HG03460 (cell line): ENCODE results near the gene ZNRF3.
"Not testable (repeated sequence)": the region's sequence is repeated elsewhere in the genome, so short reads cannot be mapped to it uniquely, and the experiment has no call there.

Source experiments
- ATAC-seq: cut with Tn5 transposase; IDR thresholded peaks from one replicate; pipeline ENCODE4 v1.9.1; 2021; ENCODE audit not compliant: unreplicated experiment

Gene ZNRF3

DNA sequence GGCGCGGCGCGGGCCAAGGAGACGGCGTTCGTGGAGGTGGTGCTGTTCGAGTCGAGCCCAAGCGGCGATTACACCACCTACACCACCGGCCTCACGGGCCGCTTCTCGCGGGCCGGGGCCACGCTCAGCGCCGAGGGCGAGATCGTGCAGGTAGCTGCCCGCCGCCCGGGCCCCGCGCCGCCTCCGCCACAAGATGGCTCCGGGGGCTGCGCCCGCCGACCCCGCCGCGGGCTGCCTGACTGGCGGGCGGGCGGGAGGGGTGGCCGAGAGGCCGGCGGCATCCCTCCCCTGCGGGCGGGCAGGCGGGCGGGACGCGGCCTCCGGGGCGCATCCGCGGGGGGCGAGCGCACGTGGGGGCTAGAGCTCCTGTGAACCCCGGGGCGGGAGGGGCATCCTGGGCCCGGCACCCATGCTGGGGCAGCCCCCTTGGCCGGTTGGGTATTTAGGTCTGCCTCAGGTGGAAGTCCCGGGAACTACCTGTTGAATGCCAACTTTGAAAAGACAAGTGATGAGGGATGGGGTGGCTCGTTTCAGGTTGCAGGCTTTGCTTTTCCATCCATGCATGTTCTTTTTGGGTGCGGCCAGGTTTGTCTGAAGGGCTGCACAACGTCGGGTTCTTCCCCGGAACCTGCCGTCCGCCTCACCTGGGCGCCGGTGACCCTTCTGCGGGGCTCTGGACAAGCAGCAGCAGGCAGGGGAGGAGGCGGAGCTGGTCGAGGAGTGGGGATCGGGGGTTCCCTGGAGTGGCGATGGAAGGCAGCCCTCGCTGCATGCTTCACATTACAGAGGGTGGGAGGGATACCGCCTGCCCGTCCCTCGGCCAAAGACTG, 760 bp downstream of the ZNRF3 start:
- no peak for ATAC-seq

- ATAC-seq = no peak
Observed at GRCh38 chr22:28884747-28885350, 1.5 kb downstream of the ZNRF3 start.

DNA sequence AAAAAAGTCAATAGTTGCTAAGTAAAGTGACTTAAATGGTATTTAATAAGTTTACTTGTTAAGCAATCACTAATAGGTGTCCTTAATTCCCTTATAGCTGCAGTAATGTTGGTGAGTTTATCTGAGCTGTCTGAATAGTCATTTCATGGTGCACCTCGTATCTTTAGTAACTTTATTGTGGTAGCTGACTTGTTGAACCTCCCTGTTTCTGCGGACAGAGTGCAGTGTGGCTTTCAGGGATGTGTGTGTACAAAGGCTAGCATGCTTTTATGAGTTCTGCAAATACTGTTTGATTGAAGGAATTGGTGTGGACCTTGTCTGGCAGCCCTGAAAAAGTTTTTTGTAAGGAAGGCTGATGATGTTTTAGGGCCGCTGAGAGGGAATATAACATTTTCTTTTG, 2.6 kb downstream of the ZNRF3 start:
- ATAC-seq = no peak

GRCh38 chr22:28886679-28887078, 3.3 kb downstream of the ZNRF3 start:
- not testable (repeated sequence) for ATAC-seq

GRCh38 chr22:28887725-28888459, 4.5 kb downstream of the ZNRF3 start:
- ATAC-seq = no peak

DNA sequence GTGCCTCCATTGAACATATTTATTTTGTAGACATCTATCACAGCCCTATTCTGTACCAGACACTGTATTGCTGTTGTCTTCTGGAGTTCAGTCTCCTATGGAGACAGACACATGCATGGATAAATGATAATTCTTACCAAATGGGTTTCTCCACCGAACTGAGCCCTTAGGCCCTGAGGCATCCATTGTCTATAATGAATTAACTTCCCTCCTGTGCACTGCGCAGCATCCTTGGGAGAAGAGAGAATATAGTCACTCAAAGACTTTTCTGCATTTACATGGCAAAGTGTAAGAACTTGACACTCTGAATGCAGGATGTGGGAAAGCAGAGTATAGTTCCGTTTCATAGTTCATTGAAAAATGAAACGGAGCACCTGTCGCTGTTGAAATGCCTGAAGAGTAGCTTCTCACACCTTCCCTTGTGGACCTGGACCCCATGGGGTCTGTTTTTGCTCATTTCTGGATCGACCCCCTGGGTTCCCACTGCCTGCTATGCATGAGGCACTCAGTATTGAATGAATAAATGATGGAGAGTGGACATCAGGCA, 6.2 kb downstream of the ZNRF3 start:
- no peak for ATAC-seq

DNA sequence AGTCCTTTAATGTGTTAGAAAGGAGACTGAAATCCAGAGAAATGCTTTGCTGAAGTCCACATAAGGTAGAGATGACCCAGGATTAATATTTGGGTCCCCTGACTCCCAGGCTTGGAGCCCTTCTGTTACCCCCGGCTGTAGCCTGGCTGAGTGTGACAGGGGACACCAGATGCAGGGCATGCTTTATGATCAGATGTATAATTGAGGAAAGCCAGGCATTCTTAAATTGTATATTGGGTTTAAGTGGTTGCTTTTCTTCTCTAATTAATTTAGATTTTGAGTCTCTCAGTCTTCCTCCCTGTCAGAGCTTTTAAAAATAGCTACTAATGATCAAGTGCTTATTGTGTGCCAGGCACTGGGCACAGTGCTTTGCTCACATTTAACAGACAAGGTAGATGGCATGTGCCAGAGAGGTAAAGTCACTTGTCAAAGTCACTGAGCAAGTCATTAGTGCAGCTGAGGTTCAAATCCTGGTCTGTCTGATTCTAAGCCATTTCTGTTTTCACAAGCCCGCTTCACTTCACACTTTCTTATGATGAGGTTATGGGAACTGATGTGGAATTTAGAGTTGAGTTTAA, 7.9 kb downstream of the ZNRF3 start:
- no peak for ATAC-seq

DNA sequence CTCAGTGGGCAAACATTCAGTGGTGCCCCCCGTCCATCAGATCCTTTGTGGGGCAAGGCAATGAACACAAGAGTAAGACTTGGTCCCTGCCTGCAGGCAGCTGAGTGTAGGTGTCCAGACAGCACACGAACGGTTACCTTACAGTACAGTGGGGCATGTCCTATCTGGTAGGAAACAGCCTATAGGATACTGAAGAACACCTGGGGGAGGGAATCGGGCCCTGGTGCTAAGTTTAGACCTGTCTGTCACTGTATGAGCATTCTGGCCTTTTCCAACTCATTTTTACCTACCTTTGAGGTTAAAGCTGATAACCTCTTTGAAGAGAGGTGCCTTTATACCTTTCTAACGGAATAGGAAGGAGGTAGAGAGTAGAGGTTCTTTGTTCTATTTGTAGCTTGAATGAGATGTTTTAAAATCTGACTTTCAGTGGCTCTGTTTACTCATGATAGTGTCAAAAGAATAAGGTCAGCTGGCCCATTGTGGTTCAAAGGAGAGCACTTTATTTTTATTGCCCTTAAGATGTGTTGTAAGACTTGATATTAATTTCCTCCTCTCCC, 8.9 kb downstream of the ZNRF3 start:
- ATAC-seq = no peak

GRCh38 chr22:28893810-28894209, 10.4 kb downstream of the ZNRF3 start:
- ATAC-seq = no peak

GRCh38 chr22:28894334-28894733, 11.0 kb downstream of the ZNRF3 start:
- no peak for ATAC-seq

DNA sequence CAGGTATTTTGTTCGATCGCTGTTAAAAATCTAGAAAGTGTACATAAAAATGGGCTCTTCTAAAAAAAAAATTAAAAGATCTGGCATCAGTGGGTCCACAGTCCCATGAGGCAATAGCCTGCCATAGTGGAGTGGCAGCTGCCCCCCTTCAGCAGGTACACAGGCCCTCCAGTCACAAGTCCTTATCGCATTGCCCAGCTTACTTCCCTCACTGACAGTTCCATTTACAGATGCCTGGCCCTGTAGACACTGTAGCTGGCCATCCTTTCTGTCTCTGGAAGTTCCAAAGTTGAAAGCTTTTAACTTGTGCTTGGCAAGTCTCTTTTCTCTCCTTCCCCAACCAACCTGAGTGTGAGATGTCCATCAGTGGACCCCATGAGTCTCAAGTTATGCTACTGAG, 11.4 kb downstream of the ZNRF3 start:
- ATAC-seq = no peak

DNA sequence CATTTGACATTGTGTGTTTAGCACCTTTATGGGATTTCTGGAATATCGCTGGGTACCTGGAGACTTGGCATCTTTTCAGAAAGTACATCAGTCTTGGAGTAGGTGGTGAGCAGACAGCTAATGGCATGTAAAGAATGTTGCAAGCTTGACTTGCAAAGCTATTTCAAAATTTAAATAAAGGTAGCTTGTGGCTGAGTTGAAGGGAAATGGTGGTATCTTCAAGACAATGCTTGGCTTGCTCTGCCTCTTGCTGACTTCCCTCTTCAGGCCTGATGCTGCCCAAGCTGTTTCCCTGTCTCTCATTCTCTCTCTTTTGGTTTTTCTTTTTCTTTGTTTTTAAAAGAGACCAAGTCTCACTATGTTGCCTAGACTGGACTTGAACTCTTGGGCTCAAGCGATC, 13.2 kb downstream of the ZNRF3 start:
- no peak for ATAC-seq

GRCh38 chr22:28898233-28898629, 14.9 kb downstream of the ZNRF3 start:
- ATAC-seq = no peak

GRCh38 chr22:28899199-28899853, 16.0 kb downstream of the ZNRF3 start:
- ATAC-seq = no peak

- no peak for ATAC-seq
Observed at GRCh38 chr22:28900379-28900925, 17.1 kb downstream of the ZNRF3 start.

- no peak for ATAC-seq
Observed at GRCh38 chr22:28902490-28902889, 19.1 kb downstream of the ZNRF3 start.

DNA sequence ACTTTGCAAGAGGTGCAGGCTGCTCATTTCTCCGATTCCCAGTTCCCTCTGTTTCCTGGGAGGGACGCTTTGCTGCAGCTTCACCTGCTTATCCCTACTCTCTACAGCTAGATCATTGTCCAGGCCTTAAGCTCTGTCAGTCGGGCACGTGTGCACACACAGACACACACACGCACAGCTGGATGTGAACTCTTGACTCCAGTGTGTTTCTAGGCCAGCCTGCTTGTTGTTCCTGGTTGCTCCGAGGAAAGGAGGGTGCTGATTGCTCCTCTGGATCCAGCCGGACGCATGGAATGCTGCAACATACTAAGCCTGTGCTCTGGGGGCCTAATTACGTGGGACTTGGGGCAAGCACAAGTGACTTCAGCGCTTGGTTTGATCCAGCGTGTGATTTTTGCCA, 19.7 kb downstream of the ZNRF3 start:
- no peak for ATAC-seq

DNA sequence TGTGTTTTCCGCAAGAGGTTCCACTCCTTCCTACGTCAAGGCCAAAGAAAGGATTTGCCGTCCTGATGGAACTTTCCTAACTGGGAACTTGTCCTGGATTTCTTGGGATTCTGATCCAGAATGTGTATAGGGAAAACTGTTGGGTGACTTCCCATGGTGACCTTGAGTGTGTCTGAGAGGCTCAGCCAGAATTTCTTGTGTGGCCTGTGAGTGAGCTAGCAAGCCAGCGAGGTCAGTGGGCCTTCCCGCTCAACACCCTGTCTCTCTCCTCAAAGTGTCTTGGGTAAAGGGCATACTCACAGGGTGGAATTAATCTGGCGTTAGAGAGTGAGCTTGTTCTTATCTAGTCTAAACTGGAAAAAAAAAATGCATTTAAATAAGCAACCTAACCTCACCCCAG, 20.4 kb downstream of the ZNRF3 start:
- ATAC-seq = no peak

DNA sequence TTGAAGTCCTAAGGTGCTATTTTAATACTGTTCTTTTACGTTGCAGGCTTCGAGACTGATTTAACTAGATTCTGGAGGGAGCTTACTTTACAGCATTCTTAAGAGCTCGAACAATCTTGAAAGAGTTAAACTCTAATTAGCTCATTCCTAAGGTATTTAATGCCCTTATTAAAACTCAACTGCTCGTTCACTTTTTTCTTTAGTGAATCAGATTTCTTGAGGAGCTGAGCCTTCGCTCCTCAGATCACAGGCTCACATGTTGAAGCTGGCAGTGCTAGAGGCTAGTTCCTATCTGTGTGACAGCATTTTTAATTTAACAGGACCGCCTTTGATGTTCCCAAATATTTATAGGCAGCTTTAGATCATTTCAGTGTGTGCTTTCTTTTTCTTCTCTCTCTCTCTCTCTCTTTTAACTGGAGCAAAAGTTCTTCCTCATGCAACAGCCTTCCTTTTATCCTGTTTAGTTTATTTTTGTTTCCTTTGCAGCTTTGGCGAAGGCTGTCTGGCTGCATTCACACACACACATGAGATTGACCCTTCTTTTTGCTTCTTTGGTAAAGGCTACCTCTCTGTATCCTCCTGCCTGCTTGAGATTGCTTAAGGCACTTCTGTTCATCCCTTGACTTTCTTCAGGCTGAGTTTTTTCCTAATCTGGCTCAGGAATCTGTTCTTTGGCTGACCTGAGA, 21.0 kb downstream of the ZNRF3 start:
- no peak for ATAC-seq
